H9 (cell line): ENCODE results near the gene RAP1GAP. TPM values are rescaled to one million over a fixed set of nuclear protein-coding genes. Genes with fewer than 3 reads are reported as not detected.

ENCODE experiments used
- DNase-seq: peaks from one replicate; pipeline ENCODE4 v3.0.0-alpha.2; 2017
- H2AFZ ChIP-seq: one replicate; pipeline ENCODE4 v1.6.1; 2013; ENCODE audit warnings: mild to moderate bottlenecking, low read length, control low read depth, moderate library complexity
- H2AK5ac ChIP-seq: 2 replicates; pipeline ENCODE4 v1.6.1; 2013; ENCODE audit warnings: low read length, control low read depth, mixed read lengths; ENCODE audit not compliant: insufficient read length
- H2BK120ac ChIP-seq: one replicate; pipeline ENCODE4 v1.6.1; 2013; ENCODE audit warnings: low read depth, mild to moderate bottlenecking, low read length, control low read depth, inconsistent platforms; ENCODE audit not compliant: poor library complexity, severe bottlenecking
- H2BK12ac ChIP-seq: 2 replicates; pipeline ENCODE4 v1.6.1; 2013; ENCODE audit warnings: low read length, control low read depth, mixed read lengths, low read depth; ENCODE audit not compliant: insufficient read length
- H2BK15ac ChIP-seq: 2 replicates; pipeline ENCODE4 v1.6.1; 2013; ENCODE audit warnings: low read depth, low read length, control low read depth
- H2BK20ac ChIP-seq: one replicate; pipeline ENCODE4 v1.6.1; 2013; ENCODE audit warnings: low read depth, mild to moderate bottlenecking, low read length, control low read depth, inconsistent platforms; ENCODE audit not compliant: poor library complexity, severe bottlenecking
- H2BK5ac ChIP-seq: 2 replicates; pipeline ENCODE4 v1.6.1; 2013; ENCODE audit warnings: low read length, control low read depth, mixed read lengths; ENCODE audit not compliant: insufficient read length
- H3K14ac ChIP-seq: 2 replicates; pipeline ENCODE4 v1.6.1; 2013; ENCODE audit warnings: low read length, control low read depth; ENCODE audit not compliant: insufficient read depth
- H3K18ac ChIP-seq: 2 replicates; pipeline ENCODE4 v1.6.1; 2013; ENCODE audit warnings: low read depth, mild to moderate bottlenecking, mixed read lengths, low read length, control low read depth; ENCODE audit not compliant: insufficient read length
- H3K23ac ChIP-seq: 2 replicates; pipeline ENCODE4 v1.6.1; 2013; ENCODE audit warnings: low read length, control low read depth, mixed read lengths, low read depth; ENCODE audit not compliant: insufficient read length
- H3K23me2 ChIP-seq: 2 replicates; pipeline ENCODE4 v1.6.1; 2013; ENCODE audit warnings: low read depth, mild to moderate bottlenecking, mixed read lengths, low read length, control low read depth; ENCODE audit not compliant: insufficient read length, poor library complexity, severe bottlenecking
- H3K27ac ChIP-seq: 2 replicates; pipeline ENCODE4 v1.5.1; 2013; ENCODE audit warnings: low read length, control low read depth, mixed read lengths, low read depth; ENCODE audit not compliant: insufficient read length
- H3K27me3 ChIP-seq: 2 replicates; pipeline ENCODE4 v1.6.1; 2013; ENCODE audit warnings: low read length, control low read depth, inconsistent platforms; ENCODE audit not compliant: insufficient read depth
- H3K4ac ChIP-seq: 2 replicates; pipeline ENCODE4 v1.6.1; 2013; ENCODE audit warnings: low read depth, mild to moderate bottlenecking, control low read depth, inconsistent platforms, low read length, moderate library complexity
- H3K4me1 ChIP-seq: 2 replicates; pipeline ENCODE4 v1.6.1; 2013; ENCODE audit warnings: low read length, control low read depth, inconsistent platforms; ENCODE audit not compliant: insufficient read depth
- H3K4me2 ChIP-seq: 2 replicates; pipeline ENCODE4 v1.6.1; 2013; ENCODE audit warnings: low read length, control low read depth, mixed read lengths; ENCODE audit not compliant: insufficient read length, insufficient read depth
- H3K56ac ChIP-seq: 2 replicates; pipeline ENCODE4 v1.6.1; 2013; ENCODE audit warnings: low read depth, mild to moderate bottlenecking, mixed read lengths, low read length, control low read depth; ENCODE audit not compliant: insufficient read length
- H3K79me1 ChIP-seq: 2 replicates; pipeline ENCODE4 v1.6.1; 2013; ENCODE audit warnings: low read depth, mild to moderate bottlenecking, moderate library complexity, low read length, control low read depth, inconsistent platforms; ENCODE audit not compliant: insufficient read depth, poor library complexity, severe bottlenecking
- H3K79me2 ChIP-seq: 2 replicates; pipeline ENCODE4 v1.6.1; 2013; ENCODE audit warnings: low read length, control low read depth, inconsistent platforms; ENCODE audit not compliant: insufficient read depth
- H3K9ac ChIP-seq: 2 replicates; pipeline ENCODE4 v1.6.1; 2013; ENCODE audit warnings: low read length, control low read depth, mixed read lengths; ENCODE audit not compliant: insufficient read length; ENCODE audit errors: extremely low read depth
- H3K9me3 ChIP-seq: one replicate; pipeline ENCODE4 v1.6.1; 2013; ENCODE audit warnings: low read depth, low read length, inconsistent platforms; ENCODE audit not compliant: control insufficient read depth
- H3T11ph ChIP-seq: one replicate; pipeline ENCODE4 v1.6.1; 2013; ENCODE audit warnings: mild to moderate bottlenecking, low read length, control low read depth, inconsistent platforms
- H4K20me1 ChIP-seq: one replicate; pipeline ENCODE4 v1.6.1; 2013; ENCODE audit not compliant: control insufficient read depth, insufficient read length, insufficient read depth
- H4K5ac ChIP-seq: 2 replicates; pipeline ENCODE4 v1.6.1; 2013; ENCODE audit warnings: low read depth, mild to moderate bottlenecking, mixed read lengths, low read length, control low read depth; ENCODE audit not compliant: insufficient read length
- H4K8ac ChIP-seq: replicated peaks from 2 replicates; pipeline ENCODE4 v1.6.1; 2013; ENCODE audit warnings: low read length, control low read depth, mixed read lengths, low read depth; ENCODE audit not compliant: insufficient read length
- H4K91ac ChIP-seq: 2 replicates; pipeline ENCODE4 v1.6.1; 2013; ENCODE audit warnings: low read depth, mild to moderate bottlenecking, moderate library complexity, mixed read lengths, low read length, control low read depth; ENCODE audit not compliant: insufficient read length
- H3K27ac Mint-ChIP-seq, 3 experiments: 2 replicates in 2 of 3; 3 replicates in 1 of 3; pipeline ENCODE4 v1.8.0; 2020 to 2021; ENCODE audit warnings: mixed read lengths in 3 of 3, mild to moderate bottlenecking in 1 of 3, moderate library complexity in 1 of 3
- H3K27me3 Mint-ChIP-seq: 2 replicates; pipeline ENCODE4 v1.8.0; 2021; ENCODE audit warnings: low read depth, mild to moderate bottlenecking, moderate library complexity, mixed read lengths
- H3K36me3 Mint-ChIP-seq, 3 experiments: 2 replicates in 2 of 3; 3 replicates in 1 of 3; pipeline ENCODE4 v1.8.0; 2020 to 2021; ENCODE audit warnings: low read depth in 3 of 3, mixed read lengths in 3 of 3; ENCODE audit not compliant: insufficient read depth in 1 of 3
- H3K4me1 Mint-ChIP-seq, 2 experiments: 2 replicates each; pipeline ENCODE4 v1.8.0; 2020; ENCODE audit warnings: mixed read lengths in 2 of 2
- H3K4me3 Mint-ChIP-seq, 2 experiments: 2 replicates in 1 of 2; 3 replicates in 1 of 2; pipeline ENCODE4 v1.8.0; 2020 to 2021; ENCODE audit warnings: mild to moderate bottlenecking in 2 of 2, mixed read lengths in 2 of 2, moderate library complexity in 1 of 2
- H3K9me3 Mint-ChIP-seq, 2 experiments: 2 replicates in 1 of 2; 3 replicates in 1 of 2; pipeline ENCODE4 v1.8.0; 2020; ENCODE audit warnings: mild to moderate bottlenecking in 2 of 2, mixed read lengths in 2 of 2, moderate library complexity in 1 of 2
- WGBS: extraction: QIAGEN DNeasy Blood & Tissue Kit; methylation state at CpG from one replicate; pipeline ENCODE4 v1.1.7; 2013; ENCODE audit warnings: missing lambda C conversion rate, low lambda C conversion rate, mixed read lengths; ENCODE audit not compliant: insufficient read length; ENCODE audit errors: extremely low coverage; 5-methylcytosine and 5-hydroxymethylcytosine counted together
- total RNA-seq: library from RNA; stranded (reverse); gene quantifications from 2 replicates; pipeline ENCODE4 v1.2.1, GENCODE V29; 2021
- TF ChIP-seq, protein P1 (sequence below): fragments of 200-600 bp; sonication (generic); conservative IDR thresholded peaks from 3 replicates; pipeline ENCODE4 v1.8.0; 2021; ENCODE audit warnings: antibody characterized with exemption, mild to moderate bottlenecking

Gene RAP1GAP
- total RNA-seq, 1 experiment from 2014 or later = 7.9 TPM

DNA sequence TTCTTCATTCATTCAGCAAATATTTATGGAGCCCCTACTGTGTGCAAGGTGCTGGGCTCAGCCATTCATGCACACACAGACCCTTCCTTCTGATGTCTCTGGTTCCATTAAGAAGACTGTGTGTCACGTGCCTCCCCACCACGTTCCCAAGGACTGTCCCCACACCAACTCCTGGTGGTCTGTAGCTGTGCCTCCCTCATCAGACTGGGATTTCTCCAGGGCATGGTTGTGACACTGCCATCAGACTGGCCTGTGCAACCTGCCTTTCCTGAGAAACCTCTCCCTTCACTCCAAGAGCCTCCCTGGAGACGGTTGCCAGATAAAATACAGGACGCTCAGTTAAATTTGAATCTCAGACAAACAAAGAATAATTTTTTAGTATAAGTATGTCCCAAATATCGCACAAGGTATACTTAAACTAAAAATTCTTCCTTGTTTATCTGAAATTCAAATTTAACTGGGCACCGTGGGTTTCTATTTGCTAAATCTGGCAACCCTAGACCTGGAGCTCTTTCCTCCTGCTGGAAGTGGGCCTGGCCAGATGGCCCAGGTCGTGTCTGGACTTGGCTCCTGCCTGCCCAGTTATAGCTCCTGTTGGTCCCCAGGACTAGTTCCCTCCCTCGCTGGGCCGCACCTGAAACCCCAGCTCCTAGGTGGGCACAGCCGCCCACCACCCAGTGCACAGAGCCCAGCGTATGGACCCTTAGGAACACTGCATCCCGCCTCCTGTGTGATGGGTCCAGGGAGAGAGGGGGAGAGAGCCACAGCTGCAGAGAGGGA lies 76.9 kb downstream of the RAP1GAP start:
- H2AFZ ChIP-seq = no peak overlapping the region
- no peak overlapping the region; the same call in 1 of the 2 replicates for H3K14ac ChIP-seq
- Mint-ChIP-seq H3K36me3 (no peaks in the 10 kb centered on the region; a peak in 1 of 7 replicates), H3K4me3 (no peak overlapping the region), H3K9me3 (no peaks in the 10 kb centered on the region), H3K4me1 (peaks cover 23 to 27% of the 10 kb centered on the region in 2 experiments), H3K27ac (peak overlapping the region in 2 of 3 experiments; percentile 26 to 76; a peak in 3 of 7 replicates), H3K27me3 (peaks cover 13% of the 10 kb centered on the region)
- H3K23ac ChIP-seq = no peak overlapping the region
- H3K23me2 ChIP-seq = no peaks in the 10 kb centered on the region
- H3K9ac ChIP-seq = no peak overlapping the region
- TF ChIP-seq, protein P1, sequence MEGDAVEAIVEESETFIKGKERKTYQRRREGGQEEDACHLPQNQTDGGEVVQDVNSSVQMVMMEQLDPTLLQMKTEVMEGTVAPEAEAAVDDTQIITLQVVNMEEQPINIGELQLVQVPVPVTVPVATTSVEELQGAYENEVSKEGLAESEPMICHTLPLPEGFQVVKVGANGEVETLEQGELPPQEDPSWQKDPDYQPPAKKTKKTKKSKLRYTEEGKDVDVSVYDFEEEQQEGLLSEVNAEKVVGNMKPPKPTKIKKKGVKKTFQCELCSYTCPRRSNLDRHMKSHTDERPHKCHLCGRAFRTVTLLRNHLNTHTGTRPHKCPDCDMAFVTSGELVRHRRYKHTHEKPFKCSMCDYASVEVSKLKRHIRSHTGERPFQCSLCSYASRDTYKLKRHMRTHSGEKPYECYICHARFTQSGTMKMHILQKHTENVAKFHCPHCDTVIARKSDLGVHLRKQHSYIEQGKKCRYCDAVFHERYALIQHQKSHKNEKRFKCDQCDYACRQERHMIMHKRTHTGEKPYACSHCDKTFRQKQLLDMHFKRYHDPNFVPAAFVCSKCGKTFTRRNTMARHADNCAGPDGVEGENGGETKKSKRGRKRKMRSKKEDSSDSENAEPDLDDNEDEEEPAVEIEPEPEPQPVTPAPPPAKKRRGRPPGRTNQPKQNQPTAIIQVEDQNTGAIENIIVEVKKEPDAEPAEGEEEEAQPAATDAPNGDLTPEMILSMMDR = no peak
- H3K56ac ChIP-seq = no peak overlapping the region
- H2AK5ac ChIP-seq = no peak overlapping the region
- no peaks in the 10 kb centered on the region for H3K4me1 ChIP-seq
- no peak overlapping the region for H2BK12ac ChIP-seq
- no peak overlapping the region for H3K18ac ChIP-seq
- H2BK5ac ChIP-seq = no peak overlapping the region
- H3K4me2 ChIP-seq = no peak overlapping the region
- no peak overlapping the region for H4K91ac ChIP-seq
- no peak overlapping the region for H3K4ac ChIP-seq
- no peaks in the 10 kb centered on the region for H3K79me2 ChIP-seq
- H4K8ac ChIP-seq = no peak overlapping the region
- H3K27ac ChIP-seq = no peak overlapping the region
- H2BK15ac ChIP-seq = no peak overlapping the region
- no peak overlapping the region for H2BK120ac ChIP-seq
- H4K5ac ChIP-seq = no peak overlapping the region
- no CpG with 5 or more reads among the region's 12 CpGs for WGBS
- H3K27me3 ChIP-seq = no peaks in the 10 kb centered on the region
- no peak overlapping the region for H2BK20ac ChIP-seq
- H3T11ph ChIP-seq = no peak overlapping the region
- no peak for DNase-seq
- H3K79me1 ChIP-seq = no peaks in the 10 kb centered on the region
- H4K20me1 ChIP-seq = no peaks in the 10 kb centered on the region
- H3K9me3 ChIP-seq = no peaks in the 10 kb centered on the region
